WTC11 (cell line): Measurements from ENCODE around the gene MPP2.

Experiments
- ATF1 ChIP-seq: sonication (generic); formaldehyde crosslinking; IDR thresholded peaks from 2 replicates; pipeline ENCODE4 v1.8.1; 2023; ENCODE audit warnings: mild to moderate bottlenecking, moderate library complexity, missing genetic modification reagents
- ELF4 ChIP-seq: sonication (generic); formaldehyde crosslinking; IDR thresholded peaks from 2 replicates; pipeline ENCODE4 v1.8.1; 2022; ENCODE audit warnings: low read depth, mild to moderate bottlenecking, moderate library complexity, missing genetic modification reagents
- FOXK1 ChIP-seq: sonication (generic); formaldehyde crosslinking; IDR thresholded peaks from 2 replicates; pipeline ENCODE4 v1.8.0; 2022; ENCODE audit warnings: mild to moderate bottlenecking, moderate library complexity, missing genetic modification reagents
- NR1H2 ChIP-seq: sonication (generic); formaldehyde crosslinking; IDR thresholded peaks from 2 replicates; pipeline ENCODE4 v1.9.0; 2021; ENCODE audit warnings: mild to moderate bottlenecking, moderate library complexity, missing genetic modification reagents
- RELA ChIP-seq: sonication (generic); formaldehyde crosslinking; IDR thresholded peaks from 2 replicates; pipeline ENCODE4 v1.8.1; 2022; ENCODE audit warnings: missing genetic modification reagents, mild to moderate bottlenecking, borderline replicate concordance
- SP1 ChIP-seq: sonication (generic); formaldehyde crosslinking; conservative IDR thresholded peaks from 2 replicates; pipeline ENCODE4 v1.8.1; 2022; ENCODE audit warnings: missing genetic modification reagents
- TP53 ChIP-seq: sonication (generic); formaldehyde crosslinking; IDR thresholded peaks from 2 replicates; pipeline ENCODE4 v1.8.1; 2023; ENCODE audit warnings: mild to moderate bottlenecking, missing genetic modification reagents
- TF ChIP-seq, protein P1 (sequence below): sonication (generic); formaldehyde crosslinking; IDR thresholded peaks from 2 replicates; pipeline ENCODE4 v1.8.0; 2022; ENCODE audit warnings: mild to moderate bottlenecking, missing genetic modification reagents
- TF ChIP-seq, protein P2 (sequence below): fragments of 200-600 bp; IDR thresholded peaks from 2 replicates; pipeline ENCODE4 v1.8.0; 2022; ENCODE audit warnings: antibody characterized with exemption
- TF ChIP-seq, protein P3 (sequence below): sonication (generic); formaldehyde crosslinking; IDR thresholded peaks from 2 replicates; pipeline ENCODE4 v1.8.1; 2023; ENCODE audit warnings: mild to moderate bottlenecking, missing genetic modification reagents
- TF ChIP-seq, protein P4 (sequence below): sonication (generic); formaldehyde crosslinking; IDR thresholded peaks from 2 replicates; pipeline ENCODE4 v1.8.1; 2023; ENCODE audit warnings: mild to moderate bottlenecking, missing genetic modification reagents, moderate library complexity
- TF ChIP-seq, protein P5 (sequence below): sonication (generic); formaldehyde crosslinking; IDR thresholded peaks from 2 replicates; pipeline ENCODE4 v1.8.0; 2022; ENCODE audit warnings: mild to moderate bottlenecking, missing genetic modification reagents

DNA sequence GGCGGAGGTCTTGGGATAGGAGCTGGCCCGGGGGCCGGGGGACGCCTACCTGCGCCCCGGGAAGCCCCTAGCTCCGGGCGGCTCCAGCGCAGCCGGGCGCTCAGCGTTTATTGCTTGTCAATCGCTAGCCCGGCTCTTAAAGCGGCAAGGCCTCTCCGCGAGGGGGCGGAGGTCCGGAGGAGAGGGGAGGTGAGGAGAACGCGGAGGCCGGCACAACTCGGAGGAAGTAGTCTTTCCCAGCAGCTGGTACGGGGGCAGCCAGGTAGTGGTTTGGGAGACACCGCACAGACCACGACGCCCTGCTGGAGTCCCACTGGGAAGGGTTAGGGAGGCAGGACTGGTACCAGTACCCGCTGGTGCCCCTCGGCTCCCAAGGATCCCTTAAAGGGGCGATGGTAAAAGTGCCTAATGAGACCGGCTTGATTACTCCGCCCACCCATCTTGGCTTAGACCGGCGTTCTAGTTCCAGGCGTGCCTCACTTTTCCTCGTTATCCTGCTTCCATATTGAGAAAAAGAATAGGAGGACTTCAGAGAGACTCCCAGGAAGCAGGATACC is at the start of gene MPP2:
- TF ChIP-seq SP1 (CRISPR knock-in tag) (no peak), TP53 (CRISPR knock-in tag) (no peak), FOXK1 (CRISPR knock-in tag) (no peak), ELF4 (CRISPR knock-in tag) (no peak), RELA (CRISPR knock-in tag) (no peak), ATF1 (CRISPR knock-in tag) (no peak), NR1H2 (CRISPR knock-in tag) (no peak)
- TF ChIP-seq, protein P1, sequence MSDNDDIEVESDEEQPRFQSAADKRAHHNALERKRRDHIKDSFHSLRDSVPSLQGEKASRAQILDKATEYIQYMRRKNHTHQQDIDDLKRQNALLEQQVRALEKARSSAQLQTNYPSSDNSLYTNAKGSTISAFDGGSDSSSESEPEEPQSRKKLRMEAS (CRISPR knock-in tag) = no peak
- TF ChIP-seq, protein P2, sequence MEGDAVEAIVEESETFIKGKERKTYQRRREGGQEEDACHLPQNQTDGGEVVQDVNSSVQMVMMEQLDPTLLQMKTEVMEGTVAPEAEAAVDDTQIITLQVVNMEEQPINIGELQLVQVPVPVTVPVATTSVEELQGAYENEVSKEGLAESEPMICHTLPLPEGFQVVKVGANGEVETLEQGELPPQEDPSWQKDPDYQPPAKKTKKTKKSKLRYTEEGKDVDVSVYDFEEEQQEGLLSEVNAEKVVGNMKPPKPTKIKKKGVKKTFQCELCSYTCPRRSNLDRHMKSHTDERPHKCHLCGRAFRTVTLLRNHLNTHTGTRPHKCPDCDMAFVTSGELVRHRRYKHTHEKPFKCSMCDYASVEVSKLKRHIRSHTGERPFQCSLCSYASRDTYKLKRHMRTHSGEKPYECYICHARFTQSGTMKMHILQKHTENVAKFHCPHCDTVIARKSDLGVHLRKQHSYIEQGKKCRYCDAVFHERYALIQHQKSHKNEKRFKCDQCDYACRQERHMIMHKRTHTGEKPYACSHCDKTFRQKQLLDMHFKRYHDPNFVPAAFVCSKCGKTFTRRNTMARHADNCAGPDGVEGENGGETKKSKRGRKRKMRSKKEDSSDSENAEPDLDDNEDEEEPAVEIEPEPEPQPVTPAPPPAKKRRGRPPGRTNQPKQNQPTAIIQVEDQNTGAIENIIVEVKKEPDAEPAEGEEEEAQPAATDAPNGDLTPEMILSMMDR = no peak
- TF ChIP-seq, protein P3, sequence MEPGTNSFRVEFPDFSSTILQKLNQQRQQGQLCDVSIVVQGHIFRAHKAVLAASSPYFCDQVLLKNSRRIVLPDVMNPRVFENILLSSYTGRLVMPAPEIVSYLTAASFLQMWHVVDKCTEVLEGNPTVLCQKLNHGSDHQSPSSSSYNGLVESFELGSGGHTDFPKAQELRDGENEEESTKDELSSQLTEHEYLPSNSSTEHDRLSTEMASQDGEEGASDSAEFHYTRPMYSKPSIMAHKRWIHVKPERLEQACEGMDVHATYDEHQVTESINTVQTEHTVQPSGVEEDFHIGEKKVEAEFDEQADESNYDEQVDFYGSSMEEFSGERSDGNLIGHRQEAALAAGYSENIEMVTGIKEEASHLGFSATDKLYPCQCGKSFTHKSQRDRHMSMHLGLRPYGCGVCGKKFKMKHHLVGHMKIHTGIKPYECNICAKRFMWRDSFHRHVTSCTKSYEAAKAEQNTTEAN (CRISPR knock-in tag) = no peak
- TF ChIP-seq, protein P4, sequence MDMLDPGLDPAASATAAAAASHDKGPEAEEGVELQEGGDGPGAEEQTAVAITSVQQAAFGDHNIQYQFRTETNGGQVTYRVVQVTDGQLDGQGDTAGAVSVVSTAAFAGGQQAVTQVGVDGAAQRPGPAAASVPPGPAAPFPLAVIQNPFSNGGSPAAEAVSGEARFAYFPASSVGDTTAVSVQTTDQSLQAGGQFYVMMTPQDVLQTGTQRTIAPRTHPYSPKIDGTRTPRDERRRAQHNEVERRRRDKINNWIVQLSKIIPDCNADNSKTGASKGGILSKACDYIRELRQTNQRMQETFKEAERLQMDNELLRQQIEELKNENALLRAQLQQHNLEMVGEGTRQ (CRISPR knock-in tag) = no peak
- TF ChIP-seq, protein P5, sequence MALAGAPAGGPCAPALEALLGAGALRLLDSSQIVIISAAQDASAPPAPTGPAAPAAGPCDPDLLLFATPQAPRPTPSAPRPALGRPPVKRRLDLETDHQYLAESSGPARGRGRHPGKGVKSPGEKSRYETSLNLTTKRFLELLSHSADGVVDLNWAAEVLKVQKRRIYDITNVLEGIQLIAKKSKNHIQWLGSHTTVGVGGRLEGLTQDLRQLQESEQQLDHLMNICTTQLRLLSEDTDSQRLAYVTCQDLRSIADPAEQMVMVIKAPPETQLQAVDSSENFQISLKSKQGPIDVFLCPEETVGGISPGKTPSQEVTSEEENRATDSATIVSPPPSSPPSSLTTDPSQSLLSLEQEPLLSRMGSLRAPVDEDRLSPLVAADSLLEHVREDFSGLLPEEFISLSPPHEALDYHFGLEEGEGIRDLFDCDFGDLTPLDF = no peak
